ENCODE data around the gene GGPS1.

The GGPS1 gene

GRCh38 chr1:235298758-235299157, 29.6 kb upstream of the GGPS1 start:
- peaks cover 7% of the 10 kb centered on the region; the same call in 1 of the 2 replicates for H3K36me3 ChIP-seq (ENCODE audit: insufficient read depth, low read length)
- H3K4me2 ChIP-seq (ENCODE audit: insufficient read depth, low read length), result peak overlapping the region; percentile 48
- H3K4me1 ChIP-seq (ENCODE audit: insufficient read depth, low read length), result peaks cover 85% of the 10 kb centered on the region
- H3K27ac ChIP-seq (ENCODE audit: low read length), result peak overlapping the region; percentile 77
- H3K79me2 ChIP-seq (ENCODE audit: insufficient read depth, low read length), result peaks cover 95% of the 10 kb centered on the region
- peaks cover 4% of the 10 kb centered on the region; the same call in 1 of the 2 replicates for H4K20me1 ChIP-seq (ENCODE audit: insufficient read depth, low read length)
- peak overlapping the region in 1 of 2 experiments; percentile 4; a peak in 2 of 4 replicates for H3K4me3 ChIP-seq (ENCODE audit: low read depth in 1 of 2, low read length in 2 of 2)
- no peaks in the 10 kb centered on the region for H3K27me3 ChIP-seq (ENCODE audit: insufficient read depth, low read length, poor library complexity)
- TF ChIP-seq, protein P1, sequence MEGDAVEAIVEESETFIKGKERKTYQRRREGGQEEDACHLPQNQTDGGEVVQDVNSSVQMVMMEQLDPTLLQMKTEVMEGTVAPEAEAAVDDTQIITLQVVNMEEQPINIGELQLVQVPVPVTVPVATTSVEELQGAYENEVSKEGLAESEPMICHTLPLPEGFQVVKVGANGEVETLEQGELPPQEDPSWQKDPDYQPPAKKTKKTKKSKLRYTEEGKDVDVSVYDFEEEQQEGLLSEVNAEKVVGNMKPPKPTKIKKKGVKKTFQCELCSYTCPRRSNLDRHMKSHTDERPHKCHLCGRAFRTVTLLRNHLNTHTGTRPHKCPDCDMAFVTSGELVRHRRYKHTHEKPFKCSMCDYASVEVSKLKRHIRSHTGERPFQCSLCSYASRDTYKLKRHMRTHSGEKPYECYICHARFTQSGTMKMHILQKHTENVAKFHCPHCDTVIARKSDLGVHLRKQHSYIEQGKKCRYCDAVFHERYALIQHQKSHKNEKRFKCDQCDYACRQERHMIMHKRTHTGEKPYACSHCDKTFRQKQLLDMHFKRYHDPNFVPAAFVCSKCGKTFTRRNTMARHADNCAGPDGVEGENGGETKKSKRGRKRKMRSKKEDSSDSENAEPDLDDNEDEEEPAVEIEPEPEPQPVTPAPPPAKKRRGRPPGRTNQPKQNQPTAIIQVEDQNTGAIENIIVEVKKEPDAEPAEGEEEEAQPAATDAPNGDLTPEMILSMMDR (IDR thresholded peaks at IDR 0.05; ENCODE audit: borderline replicate concordance, extremely low read depth, low read length, poor library complexity, severe bottlenecking), result no peak
- TF ChIP-seq EZH2 (IDR thresholded peaks at IDR 0.05; ENCODE audit: borderline replicate concordance, low read depth, low read length, severe bottlenecking), result no peak
- H2AFZ ChIP-seq (ENCODE audit: low read depth, low read length), result no peak overlapping the region
- peaks cover 11% of the 10 kb centered on the region for H3K9me3 ChIP-seq (ENCODE audit: insufficient read depth, low read length, severe bottlenecking)
- peak; percentile 49 for ATAC-seq (ENCODE audit: insufficient read depth, low read depth)
- H3K9ac ChIP-seq (ENCODE audit: low read depth, low read length), result peak overlapping the region; percentile 29
- DNase-seq, result peak; percentile 41

GRCh38 chr1:235299169-235299858, 29.1 kb upstream of the GGPS1 start:
- Histone ChIP-seq H3K36me3 (ENCODE audit: insufficient read depth, low read length) (peaks cover 11% of the 10 kb centered on the region), H3K9me3 (ENCODE audit: insufficient read depth, low read length, severe bottlenecking) (peaks cover 11% of the 10 kb centered on the region), H3K4me3 (ENCODE audit: low read depth in 1 of 2, low read length in 2 of 2) (peak overlapping the region in 1 of 2 experiments; percentile 4; a peak in 1 of 4 replicates), H3K9ac (ENCODE audit: low read depth, low read length) (peak overlapping the region; percentile 29), H3K27me3 (ENCODE audit: insufficient read depth, low read length, poor library complexity) (no peaks in the 10 kb centered on the region), H3K27ac (ENCODE audit: low read length) (peak overlapping the region; percentile 77), H2AFZ (ENCODE audit: low read depth, low read length) (no peak overlapping the region), H3K79me2 (ENCODE audit: insufficient read depth, low read length) (peaks cover 95% of the 10 kb centered on the region), H3K4me2 (ENCODE audit: insufficient read depth, low read length) (peak overlapping the region; percentile 48), H3K4me1 (ENCODE audit: insufficient read depth, low read length) (peaks cover 89% of the 10 kb centered on the region), H4K20me1 (ENCODE audit: insufficient read depth, low read length) (peaks cover 10% of the 10 kb centered on the region)
- no peak for DNase-seq
- peak; percentile 6; the same call in 2 of the 3 replicates for ATAC-seq (ENCODE audit: insufficient read depth, low read depth)
- TF ChIP-seq, protein P1 (IDR thresholded peaks at IDR 0.05; ENCODE audit: borderline replicate concordance, extremely low read depth, low read length, poor library complexity, severe bottlenecking), result no peak
- no peak for TF ChIP-seq EZH2 (IDR thresholded peaks at IDR 0.05; ENCODE audit: borderline replicate concordance, low read depth, low read length, severe bottlenecking)

DNA sequence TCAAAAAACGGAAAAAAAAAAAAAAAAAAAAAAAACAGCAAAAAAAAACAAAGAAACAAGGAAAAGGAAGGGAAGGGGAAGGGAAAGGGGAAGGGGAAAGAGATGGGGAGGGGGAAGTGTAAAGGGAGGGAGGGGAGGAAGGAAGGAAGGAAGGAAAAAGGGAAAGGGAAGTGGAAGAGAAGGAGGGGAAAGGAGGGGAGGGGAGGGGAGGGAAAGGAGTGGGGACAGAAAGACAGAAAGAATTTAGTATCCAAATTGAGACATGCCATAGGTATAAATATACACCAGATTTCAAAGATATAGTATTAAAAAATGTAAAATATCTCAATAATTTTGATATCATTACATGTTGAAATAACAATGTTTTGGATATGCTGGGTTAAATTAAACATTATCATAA, 26.2 kb upstream of the GGPS1 start:
- TF ChIP-seq, protein P1 (IDR thresholded peaks at IDR 0.05; ENCODE audit: borderline replicate concordance, extremely low read depth, low read length, poor library complexity, severe bottlenecking), result no peak
- TF ChIP-seq EZH2 (IDR thresholded peaks at IDR 0.05; ENCODE audit: borderline replicate concordance, low read depth, low read length, severe bottlenecking), result no peak
- no peak for ATAC-seq (ENCODE audit: insufficient read depth, low read depth)
- H3K4me2 ChIP-seq (ENCODE audit: insufficient read depth, low read length), result no peak overlapping the region
- no peaks in the 10 kb centered on the region for H3K27me3 ChIP-seq (ENCODE audit: insufficient read depth, low read length, poor library complexity)
- H4K20me1 ChIP-seq (ENCODE audit: insufficient read depth, low read length), result peaks cover 24% of the 10 kb centered on the region
- no peak overlapping the region for H3K4me3 ChIP-seq (ENCODE audit: low read depth in 1 of 2, low read length in 2 of 2)
- H2AFZ ChIP-seq (ENCODE audit: low read depth, low read length), result no peak overlapping the region
- peaks cover 90% of the 10 kb centered on the region for H3K4me1 ChIP-seq (ENCODE audit: insufficient read depth, low read length)
- H3K36me3 ChIP-seq (ENCODE audit: insufficient read depth, low read length), result peaks cover 8% of the 10 kb centered on the region
- no peaks in the 10 kb centered on the region for H3K9me3 ChIP-seq (ENCODE audit: insufficient read depth, low read length, severe bottlenecking)
- no peak overlapping the region; the same call in 1 of the 2 replicates for H3K27ac ChIP-seq (ENCODE audit: low read length)
- H3K9ac ChIP-seq (ENCODE audit: low read depth, low read length), result no peak overlapping the region
- no peak for DNase-seq
- peaks cover 95% of the 10 kb centered on the region for H3K79me2 ChIP-seq (ENCODE audit: insufficient read depth, low read length)
